GM12874 (cell line): ENCODE data around the gene CYBC1.

Source experiments
- TF ChIP-seq, protein P1 (sequence below): IDR thresholded peaks from 2 replicates; pipeline ENCODE4 v1.5.1; 2011; ENCODE audit warnings: low read depth, mild to moderate bottlenecking, control low read depth, low read length, moderate library complexity; ENCODE audit not compliant: insufficient read depth

CYBC1 gene

DNA sequence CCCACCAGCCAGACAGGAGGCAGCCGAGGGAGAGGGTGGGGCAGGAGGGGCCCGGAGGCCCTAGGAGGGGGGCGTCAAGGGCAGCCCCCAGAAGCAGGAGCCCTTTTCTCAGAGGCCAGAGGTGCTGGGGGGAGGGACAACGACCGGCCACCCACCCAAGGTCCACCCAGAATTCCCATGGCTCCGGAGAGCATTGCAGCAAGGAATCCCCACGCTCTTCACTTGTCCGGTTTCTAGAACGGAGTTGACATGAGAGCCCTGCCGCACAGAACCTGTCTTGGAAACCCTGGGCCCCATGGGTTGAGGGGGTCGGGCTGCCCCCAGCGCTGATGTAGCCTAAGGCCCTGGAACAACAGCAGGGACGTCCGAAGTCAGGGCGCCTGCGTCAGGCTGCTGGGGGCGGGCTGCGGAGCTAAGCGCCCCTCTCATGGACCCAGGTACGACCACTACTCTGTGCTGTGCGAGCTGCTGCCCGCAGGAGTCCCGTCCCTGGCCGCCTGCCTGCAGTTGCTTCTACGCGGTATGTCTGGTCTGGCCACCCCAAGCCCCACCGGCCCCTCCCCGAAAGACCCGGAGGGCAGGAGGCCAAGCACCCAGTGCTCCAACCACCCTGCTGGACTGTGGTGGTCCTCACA lies 11.2 kb downstream of the CYBC1 start:
- TF ChIP-seq, protein P1, sequence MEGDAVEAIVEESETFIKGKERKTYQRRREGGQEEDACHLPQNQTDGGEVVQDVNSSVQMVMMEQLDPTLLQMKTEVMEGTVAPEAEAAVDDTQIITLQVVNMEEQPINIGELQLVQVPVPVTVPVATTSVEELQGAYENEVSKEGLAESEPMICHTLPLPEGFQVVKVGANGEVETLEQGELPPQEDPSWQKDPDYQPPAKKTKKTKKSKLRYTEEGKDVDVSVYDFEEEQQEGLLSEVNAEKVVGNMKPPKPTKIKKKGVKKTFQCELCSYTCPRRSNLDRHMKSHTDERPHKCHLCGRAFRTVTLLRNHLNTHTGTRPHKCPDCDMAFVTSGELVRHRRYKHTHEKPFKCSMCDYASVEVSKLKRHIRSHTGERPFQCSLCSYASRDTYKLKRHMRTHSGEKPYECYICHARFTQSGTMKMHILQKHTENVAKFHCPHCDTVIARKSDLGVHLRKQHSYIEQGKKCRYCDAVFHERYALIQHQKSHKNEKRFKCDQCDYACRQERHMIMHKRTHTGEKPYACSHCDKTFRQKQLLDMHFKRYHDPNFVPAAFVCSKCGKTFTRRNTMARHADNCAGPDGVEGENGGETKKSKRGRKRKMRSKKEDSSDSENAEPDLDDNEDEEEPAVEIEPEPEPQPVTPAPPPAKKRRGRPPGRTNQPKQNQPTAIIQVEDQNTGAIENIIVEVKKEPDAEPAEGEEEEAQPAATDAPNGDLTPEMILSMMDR = no peak

DNA sequence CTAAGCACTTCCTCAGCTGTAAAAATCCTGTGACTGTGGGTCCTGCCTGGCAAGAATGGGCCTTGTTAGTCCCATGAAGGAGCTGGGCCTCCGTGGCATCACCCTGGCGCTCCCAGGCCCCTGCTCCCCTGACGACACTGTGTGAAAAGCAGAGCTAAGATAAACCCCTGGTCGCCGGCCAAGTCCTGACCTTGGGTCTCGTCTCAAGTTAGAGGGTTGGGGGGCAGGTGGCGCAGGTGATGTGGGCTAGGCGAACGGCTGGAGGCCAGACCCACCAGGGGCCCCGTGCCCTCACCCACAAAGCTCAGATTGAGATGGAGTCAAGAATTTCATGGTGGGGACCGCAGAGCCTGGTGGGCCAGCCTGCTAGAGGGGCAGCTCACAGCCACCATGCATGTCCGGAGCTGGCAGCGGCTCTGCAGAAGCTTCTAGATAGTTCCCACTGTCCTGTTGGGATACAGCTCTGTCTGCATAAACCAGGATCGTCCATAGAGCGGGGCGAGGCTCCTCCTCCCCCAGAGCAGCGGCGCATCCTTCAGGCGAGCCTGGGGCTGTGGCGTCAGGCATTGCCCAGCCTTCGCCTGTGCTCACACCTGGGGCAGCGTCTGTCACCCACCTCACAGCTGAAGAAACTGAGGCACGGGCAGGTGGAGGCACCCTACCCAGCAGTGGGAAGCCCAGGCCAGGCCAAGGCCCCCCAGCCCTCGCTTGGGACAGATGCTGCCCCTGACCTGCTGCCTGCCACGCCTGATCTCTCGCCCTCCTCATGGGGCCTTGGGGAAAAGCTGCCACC lies 12.0 kb downstream of the CYBC1 start:
- TF ChIP-seq, protein P1 = no peak

DNA sequence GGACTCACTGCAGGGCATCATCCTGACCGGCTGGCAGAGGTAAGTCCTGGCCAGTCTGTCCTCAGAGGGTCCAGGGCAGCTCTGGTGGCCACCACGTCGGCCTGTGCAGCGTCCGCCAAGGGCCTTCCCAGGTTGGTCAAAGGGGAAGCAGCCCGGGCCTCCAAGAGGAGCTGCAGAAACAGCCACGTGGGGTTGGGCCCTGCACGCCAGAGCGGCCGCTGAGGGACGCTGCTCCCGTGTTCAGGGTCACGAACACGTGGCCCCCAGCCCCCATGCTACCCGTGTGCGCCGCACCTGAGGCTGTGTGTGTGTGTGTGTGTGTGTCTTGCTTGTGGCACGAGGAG lies 13.3 kb downstream of the CYBC1 start:
- TF ChIP-seq, protein P1 = no peak

DNA sequence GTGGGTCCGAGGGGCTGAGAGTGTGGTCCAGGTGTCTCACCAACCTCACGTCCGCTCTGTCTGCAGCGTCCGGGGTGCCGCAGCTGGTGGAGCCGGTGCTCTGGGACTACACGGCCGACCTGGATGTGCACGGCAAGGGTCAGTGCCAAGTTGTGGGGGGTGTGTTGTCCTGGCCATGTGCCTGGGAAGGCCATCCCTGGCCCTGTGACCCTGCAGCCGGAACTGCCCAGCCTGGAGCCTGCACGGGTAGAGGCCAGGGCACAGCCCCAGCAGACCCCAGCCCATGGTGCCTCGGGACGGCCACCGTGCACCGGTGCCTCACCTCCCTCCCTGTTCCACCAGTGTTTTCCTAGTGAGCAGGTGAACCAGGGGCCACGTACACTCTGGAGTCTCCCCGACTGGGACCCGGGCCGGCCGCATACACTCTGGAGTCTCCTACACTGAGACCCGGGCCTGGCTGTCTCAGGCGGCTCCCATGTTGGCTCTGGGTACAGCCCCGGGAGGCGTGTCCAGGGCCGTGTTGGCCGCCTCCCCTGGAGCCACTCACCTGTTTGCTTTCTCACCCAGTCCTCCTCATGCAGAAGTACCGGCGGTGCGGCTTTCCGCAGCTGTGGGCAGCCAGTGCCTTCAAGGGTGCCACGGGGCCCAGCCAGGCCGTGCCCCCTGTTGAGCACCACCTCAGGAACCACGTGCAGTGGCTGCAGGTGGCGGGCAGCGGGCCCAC lies 13.8 kb downstream of the CYBC1 start:
- TF ChIP-seq, protein P1 = no peak

DNA sequence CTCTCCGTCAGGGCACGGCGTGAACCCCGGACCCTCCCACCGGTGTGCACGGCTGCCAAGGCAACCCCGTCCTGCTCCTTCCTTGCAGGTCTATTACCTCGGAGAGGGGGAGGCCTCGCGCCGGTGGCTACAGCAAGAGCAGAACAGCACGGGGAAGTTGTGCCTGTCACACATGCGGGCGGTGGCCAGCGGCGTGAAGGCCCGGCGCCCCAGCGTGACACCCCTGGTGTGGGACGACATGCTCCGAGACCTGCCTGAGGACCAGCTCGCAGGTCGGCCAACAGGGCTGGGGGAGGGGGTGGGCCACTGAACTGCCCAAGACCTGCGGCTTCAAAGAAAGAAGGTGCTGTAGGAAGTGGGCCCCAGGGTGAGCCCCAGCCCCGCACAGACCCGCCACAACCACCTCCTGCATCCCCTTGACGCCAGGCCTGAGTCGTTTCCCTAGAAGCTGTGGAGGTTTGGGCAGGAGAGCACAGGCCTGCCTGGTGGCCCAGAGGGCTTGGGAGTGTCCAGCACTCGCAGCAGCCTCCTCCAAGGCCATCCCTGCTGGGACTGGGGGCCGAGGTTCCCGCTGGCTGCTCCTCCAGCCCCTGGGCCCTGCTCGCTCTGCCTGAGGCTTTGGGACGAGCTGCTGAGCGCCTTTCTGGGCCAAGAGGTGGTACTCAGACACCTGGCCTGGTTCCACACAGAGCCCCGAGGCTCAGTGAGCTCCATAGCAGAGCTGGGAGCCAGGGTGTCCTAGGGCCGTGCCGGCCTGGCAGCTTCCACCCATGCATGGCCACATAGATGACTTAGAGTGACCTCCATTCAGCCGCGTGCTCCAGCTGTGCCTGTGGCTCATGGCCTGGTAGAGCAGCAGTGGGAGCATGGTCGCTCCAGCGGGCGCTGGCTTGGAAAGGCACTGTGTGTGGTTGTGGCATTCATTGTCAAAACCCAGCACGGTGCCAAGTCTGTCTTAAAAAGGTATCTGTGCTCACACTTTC lies 14.7 kb downstream of the CYBC1 start:
- TF ChIP-seq, protein P1 = no peak

DNA sequence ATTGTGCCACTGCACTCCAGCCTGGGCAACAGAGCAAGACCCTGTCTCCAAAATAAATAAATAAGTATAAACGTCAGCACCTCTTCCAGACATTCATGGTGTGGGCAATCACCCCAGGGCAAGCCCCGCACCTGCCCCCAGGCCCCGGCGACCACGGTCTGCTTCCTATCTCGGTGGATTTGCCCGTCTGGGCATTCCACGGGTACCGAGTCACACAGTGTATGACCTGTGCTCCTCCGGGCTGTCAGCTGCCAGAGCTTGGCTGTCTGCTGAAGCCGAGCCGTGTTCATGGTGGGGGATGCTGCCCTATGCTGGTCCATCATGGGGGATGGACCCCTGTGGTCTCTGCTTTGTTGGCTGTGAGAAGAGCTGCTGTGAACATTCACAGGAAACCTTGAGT lies 15.4 kb downstream of the CYBC1 start:
- TF ChIP-seq, protein P1 = no peak
